Activated effector memory CD4-positive, alpha-beta T cell treated with anti-CD3 and anti-CD28 coated beads, Interleukin-2, amount 50 U/mL, for 16 hours (primary cell): ENCODE measurements around the gene MTFR2.
A peak's percentile ranks its signal among the peaks of the same experiment; 100 is the strongest.
"Not testable (repeated sequence)": the region's sequence is repeated elsewhere in the genome, so short reads cannot be mapped to it uniquely, and the experiment has no call there.

ENCODE experiments used
- DNase-seq: peaks from one replicate; pipeline ENCODE4 v3.0.0-alpha.2; 2020

MTFR2 gene

GRCh38 chr6:136232701-136233100, 17.4 kb downstream of the MTFR2 start:
- no peak for DNase-seq

- no peak for DNase-seq
Observed at GRCh38 chr6:136230219-136230853, 19.8 kb downstream of the MTFR2 start.

- DNase-seq: no peak
Observed at GRCh38 chr6:136228814-136229213, 21.3 kb downstream of the MTFR2 start.

- no peak for DNase-seq
Observed at GRCh38 chr6:136226674-136227377, 23.3 kb downstream of the MTFR2 start.

- DNase-seq: peak; percentile 80
Observed at GRCh38 chr6:136226027-136226673, 24.0 kb downstream of the MTFR2 start.

- DNase-seq: no peak
Observed at GRCh38 chr6:136225496-136225895, 24.6 kb downstream of the MTFR2 start.

- DNase-seq: not testable (repeated sequence)
Observed at GRCh38 chr6:136224974-136225373, 25.1 kb downstream of the MTFR2 start.

- DNase-seq: no peak
Observed at GRCh38 chr6:136216503-136217401, 33.4 kb downstream of the MTFR2 start.

- DNase-seq: no peak
Observed at GRCh38 chr6:136213853-136214252, 36.3 kb downstream of the MTFR2 start.

- no peak for DNase-seq
Observed at GRCh38 chr6:136213012-136213539, 37.0 kb downstream of the MTFR2 start.

- no peak for DNase-seq
Observed at GRCh38 chr6:136212608-136213007, 37.5 kb downstream of the MTFR2 start.

- DNase-seq: no peak
Observed at GRCh38 chr6:136210398-136211165, 39.5 kb downstream of the MTFR2 start.

- no peak for DNase-seq
Observed at GRCh38 chr6:136209496-136209895, 40.6 kb downstream of the MTFR2 start.

- no peak for DNase-seq
Observed at GRCh38 chr6:136208783-136209182, 41.3 kb downstream of the MTFR2 start.

- DNase-seq: no peak
Observed at GRCh38 chr6:136201732-136202131, 48.4 kb downstream of the MTFR2 start.

- no peak for DNase-seq
Observed at GRCh38 chr6:136192902-136193301, 57.2 kb downstream of the MTFR2 start.

GRCh38 chr6:136191606-136192312, 58.4 kb downstream of the MTFR2 start:
- DNase-seq: no peak

- DNase-seq: no peak
Observed at GRCh38 chr6:136189104-136189503, 61.0 kb downstream of the MTFR2 start.

- DNase-seq: no peak
Observed at GRCh38 chr6:136188486-136188885, 61.6 kb downstream of the MTFR2 start.

- DNase-seq: no peak
Observed at GRCh38 chr6:136186363-136186762, 63.7 kb downstream of the MTFR2 start.

- no peak for DNase-seq
Observed at GRCh38 chr6:136184738-136185137, 65.4 kb downstream of the MTFR2 start.
